ENCODE data around the gene CNPY1. TPM values are rescaled to one million over a fixed set of nuclear protein-coding genes. Genes with fewer than 3 reads are reported as not detected.

CNPY1 gene
- total RNA-seq, 1 donor from 2014 or later, result not detected

- Histone ChIP-seq H3K27ac (no peak overlapping the region), H3K4me3 (no peak overlapping the region), H3K27me3 (no peaks in the 10 kb centered on the region), H3K9me3 (no peaks in the 10 kb centered on the region), H3K36me3 (no peaks in the 10 kb centered on the region), H3K4me1 (no peaks in the 10 kb centered on the region)
- no peak for DNase-seq (ENCODE audit: extremely low spot score in 2 of 2)
- intact Hi-C loops (cut with DNase I), result no loop called here
- TF ChIP-seq POLR2AphosphoS5 (IDR thresholded peaks at IDR 0.05; ENCODE audit: insufficient read depth in 1 of 2, low read depth in 1 of 2) (no peak), POLR2A (IDR thresholded peaks at IDR 0.05) (no peak), CTCF (IDR thresholded peaks at IDR 0.05) (no peak)
These were observed 22.6 kb upstream of the CNPY1 start for GRCh38 chr7:155568842-155569494.

GRCh38 chr7:155568333-155568660, 21.9 kb upstream of the CNPY1 start:
- intact Hi-C loops (cut with DNase I), result no loop called here
- no peak for DNase-seq (ENCODE audit: extremely low spot score in 2 of 2)
- H3K4me3 ChIP-seq, result no peak overlapping the region
- H3K4me1 ChIP-seq, result no peaks in the 10 kb centered on the region
- no peaks in the 10 kb centered on the region for H3K9me3 ChIP-seq
- H3K27ac ChIP-seq, result no peak overlapping the region
- no peaks in the 10 kb centered on the region for H3K36me3 ChIP-seq
- H3K27me3 ChIP-seq, result no peaks in the 10 kb centered on the region
- TF ChIP-seq POLR2AphosphoS5 (IDR thresholded peaks at IDR 0.05; ENCODE audit: insufficient read depth in 1 of 2, low read depth in 1 of 2) (no peak), CTCF (IDR thresholded peaks at IDR 0.05) (no peak), POLR2A (IDR thresholded peaks at IDR 0.05) (no peak)

GRCh38 chr7:155567646-155568332, 21.4 kb upstream of the CNPY1 start:
- H3K36me3 ChIP-seq, result no peaks in the 10 kb centered on the region
- no peak for DNase-seq (ENCODE audit: extremely low spot score in 2 of 2)
- no peak overlapping the region for H3K27ac ChIP-seq
- no peaks in the 10 kb centered on the region for H3K27me3 ChIP-seq
- no peaks in the 10 kb centered on the region for H3K4me1 ChIP-seq
- H3K4me3 ChIP-seq, result no peak overlapping the region
- intact Hi-C loops (cut with DNase I), result no loop called here
- no peaks in the 10 kb centered on the region for H3K9me3 ChIP-seq
- TF ChIP-seq POLR2AphosphoS5 (IDR thresholded peaks at IDR 0.05; ENCODE audit: insufficient read depth in 1 of 2, low read depth in 1 of 2) (no peak), CTCF (IDR thresholded peaks at IDR 0.05) (no peak), POLR2A (IDR thresholded peaks at IDR 0.05) (no peak)

- intact Hi-C loops (cut with DNase I), result no loop called here
- H3K27me3 ChIP-seq, result no peaks in the 10 kb centered on the region
These were observed 19.9 kb upstream of the CNPY1 start for GRCh38 chr7:155566011-155566836.

More at GRCh38 chr7:155566011-155566836, 19.9 kb upstream of the CNPY1 start:
- Histone ChIP-seq H3K36me3 (no peaks in the 10 kb centered on the region), H3K4me3 (no peak overlapping the region), H3K9me3 (no peaks in the 10 kb centered on the region), H3K27ac (no peak overlapping the region), H3K4me1 (no peaks in the 10 kb centered on the region)
- TF ChIP-seq CTCF (IDR thresholded peaks at IDR 0.05) (no peak), POLR2A (IDR thresholded peaks at IDR 0.05) (no peak), POLR2AphosphoS5 (IDR thresholded peaks at IDR 0.05; ENCODE audit: insufficient read depth in 1 of 2, low read depth in 1 of 2) (no peak)
- DNase-seq (ENCODE audit: extremely low spot score in 2 of 2), result no peak

All from vagina (tissue), 2 donors.